ENCODE results near the gene CERT1.

The CERT1 gene

GRCh38 chr5:75368391-75368790, 143.0 kb downstream of the CERT1 start:
- Histone ChIP-seq H3F3A (ENCODE audit: low read depth) (peaks cover 2% of the 10 kb centered on the region; the same call in 1 of the 2 replicates), H3K27me3 (ENCODE audit: insufficient read depth, low read length, poor library complexity, severe bottlenecking) (no peaks in the 10 kb centered on the region), H3K79me2 (ENCODE audit: insufficient read depth, low read length) (no peaks in the 10 kb centered on the region), H2AFZ (ENCODE audit: low read length) (no peak overlapping the region), H3K36me3 (ENCODE audit: insufficient read depth, low read length) (peaks cover 5% of the 10 kb centered on the region; the same call in 1 of the 2 replicates), H3K4me1 (ENCODE audit: insufficient read depth, low read length, poor library complexity, severe bottlenecking) (peaks cover 12% of the 10 kb centered on the region), H3K4me3 (ENCODE audit: low read length, poor library complexity, severe bottlenecking) (no peak overlapping the region), H3K4me2 (ENCODE audit: low read depth, low read length, poor library complexity, severe bottlenecking) (no peak overlapping the region), H3K9ac (ENCODE audit: low read depth, low read length, poor library complexity, severe bottlenecking) (no peak overlapping the region), H3K9me2 (replicated peaks; ENCODE audit: low read depth, low read length) (no peaks in the 10 kb centered on the region), H3K9me3 (ENCODE audit: insufficient read depth, low read depth, low read length) (no peaks in the 10 kb centered on the region), H4K20me1 (ENCODE audit: insufficient read depth, low read length, poor library complexity, severe bottlenecking) (no peaks in the 10 kb centered on the region)
- TF ChIP-seq CTCF (conservative IDR thresholded peaks at IDR 0.05; ENCODE audit: low read length) = no peak
- no peak for TF ChIP-seq EZH2phosphoT487 (IDR thresholded peaks at IDR 0.05; ENCODE audit: borderline replicate concordance)

- no peak overlapping the region for H3K9ac ChIP-seq (ENCODE audit: low read depth, low read length, poor library complexity, severe bottlenecking)
- no peak overlapping the region for H2AFZ ChIP-seq (ENCODE audit: low read length)
- H3K4me2 ChIP-seq (ENCODE audit: low read depth, low read length, poor library complexity, severe bottlenecking) = no peak overlapping the region
- no peaks in the 10 kb centered on the region for H3K27me3 ChIP-seq (ENCODE audit: insufficient read depth, low read length, poor library complexity, severe bottlenecking)
- peaks cover 2% of the 10 kb centered on the region; the same call in 1 of the 2 replicates for H3F3A ChIP-seq (ENCODE audit: low read depth)
- no peaks in the 10 kb centered on the region for H3K9me2 ChIP-seq (replicated peaks; ENCODE audit: low read depth, low read length)
- peaks cover 7% of the 10 kb centered on the region; the same call in 1 of the 2 replicates for H3K36me3 ChIP-seq (ENCODE audit: insufficient read depth, low read length)
- H4K20me1 ChIP-seq (ENCODE audit: insufficient read depth, low read length, poor library complexity, severe bottlenecking) = peaks cover 3% of the 10 kb centered on the region
- H3K4me1 ChIP-seq (ENCODE audit: insufficient read depth, low read length, poor library complexity, severe bottlenecking) = peaks cover 12% of the 10 kb centered on the region
- H3K9me3 ChIP-seq (ENCODE audit: insufficient read depth, low read depth, low read length) = no peaks in the 10 kb centered on the region
- H3K4me3 ChIP-seq (ENCODE audit: low read length, poor library complexity, severe bottlenecking) = no peak overlapping the region
- H3K79me2 ChIP-seq (ENCODE audit: insufficient read depth, low read length) = no peaks in the 10 kb centered on the region
- no peak for TF ChIP-seq EZH2phosphoT487 (IDR thresholded peaks at IDR 0.05; ENCODE audit: borderline replicate concordance)
- no peak for TF ChIP-seq CTCF (conservative IDR thresholded peaks at IDR 0.05; ENCODE audit: low read length)
Measured at GRCh38 chr5:75367401-75367800, 144.0 kb downstream of the CERT1 start.

- H4K20me1 ChIP-seq (ENCODE audit: insufficient read depth, low read length, poor library complexity, severe bottlenecking) = peaks cover 3% of the 10 kb centered on the region
- H3K9me2 ChIP-seq (replicated peaks; ENCODE audit: low read depth, low read length) = no peaks in the 10 kb centered on the region
- H3K4me3 ChIP-seq (ENCODE audit: low read length, poor library complexity, severe bottlenecking) = no peak overlapping the region
- H2AFZ ChIP-seq (ENCODE audit: low read length) = no peak overlapping the region
- no peaks in the 10 kb centered on the region for H3K9me3 ChIP-seq (ENCODE audit: insufficient read depth, low read depth, low read length)
- no peaks in the 10 kb centered on the region for H3K27me3 ChIP-seq (ENCODE audit: insufficient read depth, low read length, poor library complexity, severe bottlenecking)
- H3K9ac ChIP-seq (ENCODE audit: low read depth, low read length, poor library complexity, severe bottlenecking) = no peak overlapping the region
- peaks cover 13% of the 10 kb centered on the region; the same call in 1 of the 2 replicates for H3K36me3 ChIP-seq (ENCODE audit: insufficient read depth, low read length)
- no peaks in the 10 kb centered on the region for H3K79me2 ChIP-seq (ENCODE audit: insufficient read depth, low read length)
- TF ChIP-seq CTCF (conservative IDR thresholded peaks at IDR 0.05; ENCODE audit: low read length) (no peak), EZH2phosphoT487 (IDR thresholded peaks at IDR 0.05; ENCODE audit: borderline replicate concordance) (no peak)
- peaks cover 2% of the 10 kb centered on the region; the same call in 1 of the 2 replicates for H3F3A ChIP-seq (ENCODE audit: low read depth)
- peaks cover 12% of the 10 kb centered on the region for H3K4me1 ChIP-seq (ENCODE audit: insufficient read depth, low read length, poor library complexity, severe bottlenecking)
- H3K4me2 ChIP-seq (ENCODE audit: low read depth, low read length, poor library complexity, severe bottlenecking) = no peak overlapping the region
Measured at GRCh38 chr5:75366787-75367186, 144.6 kb downstream of the CERT1 start.
